GM23338 (cell line): Measurements from ENCODE around the gene NDFIP1. TPM values are rescaled to one million over a fixed set of nuclear protein-coding genes. Genes with fewer than 3 reads are reported as not detected.

Experiments
- ATAC-seq: fragments of 200-7000 bp; cut with Tn5 transposase; 3 replicates; pipeline ENCODE4 v1.9.1; 2020
- DNase-seq: peaks from one replicate; pipeline ENCODE4 v3.0.0-alpha.2; 2015; ENCODE audit warnings: low spot score
- H2AFZ ChIP-seq: fragments of 200-600 bp; sonication (generic); 2 replicates; pipeline ENCODE4 v1.8.0; 2016; ENCODE audit warnings: antibody characterized with exemption, mild to moderate bottlenecking, moderate library complexity
- H3F3A ChIP-seq: fragments of 200-600 bp; sonication (generic); replicated peaks from 2 replicates; pipeline ENCODE4 v1.8.0; 2017; ENCODE audit warnings: antibody characterized with exemption, mixed run types, low read depth
- H3K27ac ChIP-seq: fragments of 200-600 bp; sonication (generic); 2 replicates; pipeline ENCODE4 v1.6.1; 2016; ENCODE audit warnings: low read depth
- H3K27me3 ChIP-seq: fragments of 200-600 bp; sonication (generic); 2 replicates; pipeline ENCODE4 v1.8.0; 2016; ENCODE audit warnings: mild to moderate bottlenecking, mixed run types, moderate library complexity; ENCODE audit not compliant: insufficient read depth
- H3K36me3 ChIP-seq: fragments of 200-600 bp; sonication (generic); 2 replicates; pipeline ENCODE4 v1.8.0; 2016; ENCODE audit warnings: mild to moderate bottlenecking; ENCODE audit not compliant: insufficient read depth
- H3K4me1 ChIP-seq: fragments of 200-600 bp; sonication (generic); 2 replicates; pipeline ENCODE4 v1.8.0; 2016; ENCODE audit warnings: mild to moderate bottlenecking, moderate library complexity; ENCODE audit not compliant: insufficient read depth
- H3K4me2 ChIP-seq: fragments of 200-600 bp; sonication (generic); 2 replicates; pipeline ENCODE4 v1.7.1; 2017; ENCODE audit warnings: mixed run types
- H3K4me3 ChIP-seq: fragments of 200-600 bp; sonication (generic); 2 replicates; pipeline ENCODE4 v1.6.1; 2016; ENCODE audit warnings: mixed run types
- H3K79me2 ChIP-seq: fragments of 200-600 bp; sonication (generic); replicated peaks from 2 replicates; pipeline ENCODE4 v1.8.0; 2017; ENCODE audit warnings: mild to moderate bottlenecking; ENCODE audit not compliant: insufficient read depth
- H3K9me2 ChIP-seq: fragments of 200-600 bp; sonication (generic); 2 replicates; pipeline ENCODE4 v1.8.0; 2017; ENCODE audit not compliant: insufficient read depth
- H4K20me1 ChIP-seq: fragments of 200-600 bp; sonication (generic); replicated peaks from 2 replicates; pipeline ENCODE4 v1.8.0; 2017; ENCODE audit warnings: mild to moderate bottlenecking; ENCODE audit not compliant: insufficient read depth
- H3K27ac Mint-ChIP-seq: 2 replicates; pipeline ENCODE4 v1.8.0; 2020; ENCODE audit warnings: inconsistent platforms, mild to moderate bottlenecking, moderate library complexity, mixed read lengths
- H3K27me3 Mint-ChIP-seq: 3 replicates; pipeline ENCODE4 v1.8.0; 2022; ENCODE audit warnings: low read depth, mild to moderate bottlenecking, moderate library complexity, mixed read lengths, inconsistent platforms; ENCODE audit not compliant: insufficient read depth, poor library complexity
- H3K36me3 Mint-ChIP-seq: 3 replicates; pipeline ENCODE4 v1.8.0; 2021; ENCODE audit warnings: low read depth, mild to moderate bottlenecking, inconsistent platforms, moderate library complexity, mixed read lengths
- H3K4me1 Mint-ChIP-seq: 3 replicates; pipeline ENCODE4 v1.8.0; 2020; ENCODE audit warnings: mild to moderate bottlenecking, inconsistent platforms, mixed read lengths
- H3K4me3 Mint-ChIP-seq: 3 replicates; pipeline ENCODE4 v1.8.0; 2021; ENCODE audit warnings: moderate library complexity, mild to moderate bottlenecking, inconsistent platforms, mixed read lengths
- H3K9me3 Mint-ChIP-seq: 3 replicates; pipeline ENCODE4 v1.8.0; 2020; ENCODE audit warnings: moderate library complexity, mild to moderate bottlenecking, inconsistent platforms, mixed read lengths
- CREB1 ChIP-seq: fragments of 250-450 bp; sonication (Bioruptor Pico); IDR thresholded peaks from 2 replicates; pipeline ENCODE4 v1.5.0; 2020; ENCODE audit warnings: low read depth, mild to moderate bottlenecking, moderate library complexity
- EZH2 ChIP-seq: fragments of 200-600 bp; sonication (generic); IDR thresholded peaks from one replicate; pipeline ENCODE4 v1.8.0; 2017; ENCODE audit warnings: antibody characterized with exemption, mild to moderate bottlenecking, low read depth; ENCODE audit not compliant: unreplicated experiment
- EZH2phosphoT487 ChIP-seq: fragments of 200-600 bp; sonication (generic); IDR thresholded peaks from one replicate; pipeline ENCODE4 v1.8.1; 2018; ENCODE audit warnings: antibody characterized with exemption; ENCODE audit not compliant: unreplicated experiment
- JUNB ChIP-seq: IDR thresholded peaks from one replicate; pipeline ENCODE4 v1.6.1; 2016; ENCODE audit warnings: antibody characterized with exemption; ENCODE audit not compliant: unreplicated experiment
- POLR2AphosphoS5 ChIP-seq: IDR thresholded peaks from 2 replicates; pipeline ENCODE4 v1.6.1; 2016; ENCODE audit warnings: antibody characterized with exemption, low read depth
- STAT1 ChIP-seq: IDR thresholded peaks from one replicate; pipeline ENCODE4 v1.6.1; 2016; ENCODE audit warnings: antibody characterized with exemption; ENCODE audit not compliant: unreplicated experiment
- ZNF114 ChIP-seq: fragments of 250-450 bp; sonication (Bioruptor Pico); IDR thresholded peaks from 2 replicates; pipeline ENCODE4 v1.5.0; 2020; ENCODE audit warnings: mild to moderate bottlenecking, moderate library complexity
- ZNF331 ChIP-seq: fragments of 250-450 bp; sonication (Bioruptor Pico); IDR thresholded peaks from 2 replicates; pipeline ENCODE4 v1.5.0; 2020; ENCODE audit warnings: low read depth, mild to moderate bottlenecking, moderate library complexity
- polyA plus RNA-seq: library from polyadenylated mRNA; unstranded; fragments of >200 nt; fragmentation: Nextera tagmentation; extraction: Ambion mirVana; gene quantifications from 2 replicates; pipeline ENCODE4 v1.2.1, GENCODE V29; 2016
- total RNA-seq: library from RNA; depleted of rRNA; stranded (reverse); fragments of >200 nt; shearing (Covaris generic); gene quantifications from 2 replicates; pipeline ENCODE4 v1.2.3, GENCODE V29; 2014
- TF ChIP-seq, protein P1 (sequence below): fragments of 250-450 bp; sonication (Bioruptor Pico); IDR thresholded peaks from 2 replicates; pipeline ENCODE4 v1.5.0; 2020; ENCODE audit warnings: mild to moderate bottlenecking, moderate library complexity
- TF ChIP-seq, protein P2 (sequence below): IDR thresholded peaks from 2 replicates; pipeline ENCODE4 v1.6.1; 2016; ENCODE audit warnings: antibody characterized with exemption
- TF ChIP-seq, protein P3 (sequence below): IDR thresholded peaks from one replicate; pipeline ENCODE4 v1.6.1; 2018; ENCODE audit warnings: antibody characterized with exemption; ENCODE audit not compliant: unreplicated experiment
- TF ChIP-seq, protein P4 (sequence below), 2 experiments: fragments of 200-600 bp in 1 of 2; sonication (generic) in 1 of 2; conservative IDR thresholded peaks; 2 replicates each; pipeline versions ENCODE4 v1.5.1 to v1.6.1; 2016 to 2017; ENCODE audit warnings: antibody characterized with exemption in 2 of 2, low read depth in 2 of 2, mild to moderate bottlenecking in 2 of 2, moderate library complexity in 1 of 2

Gene NDFIP1
- total and polyA plus RNA-seq, 2 experiments from 2014 or later: 24.3 to 45.0 TPM

DNA sequence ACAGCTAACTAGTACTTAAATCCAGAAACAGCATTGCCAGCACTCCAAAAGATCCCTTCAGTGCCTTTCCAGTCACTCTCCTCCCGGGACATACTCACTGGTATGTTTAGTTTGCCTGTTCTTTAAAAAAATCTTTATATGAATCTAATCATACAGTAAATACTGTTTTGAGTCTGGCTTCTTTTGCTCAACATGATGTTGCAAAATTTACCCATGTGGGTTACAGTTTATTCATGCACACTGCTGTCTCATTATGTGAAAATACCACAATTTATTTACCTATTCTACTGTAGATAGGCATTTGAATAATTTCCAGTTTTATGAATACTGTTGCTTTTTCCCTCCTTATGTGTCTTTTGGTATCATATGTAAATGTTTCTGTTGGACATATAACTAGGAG is 13.5 kb downstream of the NDFIP1 start (continued):
- TF ChIP-seq, protein P1, sequence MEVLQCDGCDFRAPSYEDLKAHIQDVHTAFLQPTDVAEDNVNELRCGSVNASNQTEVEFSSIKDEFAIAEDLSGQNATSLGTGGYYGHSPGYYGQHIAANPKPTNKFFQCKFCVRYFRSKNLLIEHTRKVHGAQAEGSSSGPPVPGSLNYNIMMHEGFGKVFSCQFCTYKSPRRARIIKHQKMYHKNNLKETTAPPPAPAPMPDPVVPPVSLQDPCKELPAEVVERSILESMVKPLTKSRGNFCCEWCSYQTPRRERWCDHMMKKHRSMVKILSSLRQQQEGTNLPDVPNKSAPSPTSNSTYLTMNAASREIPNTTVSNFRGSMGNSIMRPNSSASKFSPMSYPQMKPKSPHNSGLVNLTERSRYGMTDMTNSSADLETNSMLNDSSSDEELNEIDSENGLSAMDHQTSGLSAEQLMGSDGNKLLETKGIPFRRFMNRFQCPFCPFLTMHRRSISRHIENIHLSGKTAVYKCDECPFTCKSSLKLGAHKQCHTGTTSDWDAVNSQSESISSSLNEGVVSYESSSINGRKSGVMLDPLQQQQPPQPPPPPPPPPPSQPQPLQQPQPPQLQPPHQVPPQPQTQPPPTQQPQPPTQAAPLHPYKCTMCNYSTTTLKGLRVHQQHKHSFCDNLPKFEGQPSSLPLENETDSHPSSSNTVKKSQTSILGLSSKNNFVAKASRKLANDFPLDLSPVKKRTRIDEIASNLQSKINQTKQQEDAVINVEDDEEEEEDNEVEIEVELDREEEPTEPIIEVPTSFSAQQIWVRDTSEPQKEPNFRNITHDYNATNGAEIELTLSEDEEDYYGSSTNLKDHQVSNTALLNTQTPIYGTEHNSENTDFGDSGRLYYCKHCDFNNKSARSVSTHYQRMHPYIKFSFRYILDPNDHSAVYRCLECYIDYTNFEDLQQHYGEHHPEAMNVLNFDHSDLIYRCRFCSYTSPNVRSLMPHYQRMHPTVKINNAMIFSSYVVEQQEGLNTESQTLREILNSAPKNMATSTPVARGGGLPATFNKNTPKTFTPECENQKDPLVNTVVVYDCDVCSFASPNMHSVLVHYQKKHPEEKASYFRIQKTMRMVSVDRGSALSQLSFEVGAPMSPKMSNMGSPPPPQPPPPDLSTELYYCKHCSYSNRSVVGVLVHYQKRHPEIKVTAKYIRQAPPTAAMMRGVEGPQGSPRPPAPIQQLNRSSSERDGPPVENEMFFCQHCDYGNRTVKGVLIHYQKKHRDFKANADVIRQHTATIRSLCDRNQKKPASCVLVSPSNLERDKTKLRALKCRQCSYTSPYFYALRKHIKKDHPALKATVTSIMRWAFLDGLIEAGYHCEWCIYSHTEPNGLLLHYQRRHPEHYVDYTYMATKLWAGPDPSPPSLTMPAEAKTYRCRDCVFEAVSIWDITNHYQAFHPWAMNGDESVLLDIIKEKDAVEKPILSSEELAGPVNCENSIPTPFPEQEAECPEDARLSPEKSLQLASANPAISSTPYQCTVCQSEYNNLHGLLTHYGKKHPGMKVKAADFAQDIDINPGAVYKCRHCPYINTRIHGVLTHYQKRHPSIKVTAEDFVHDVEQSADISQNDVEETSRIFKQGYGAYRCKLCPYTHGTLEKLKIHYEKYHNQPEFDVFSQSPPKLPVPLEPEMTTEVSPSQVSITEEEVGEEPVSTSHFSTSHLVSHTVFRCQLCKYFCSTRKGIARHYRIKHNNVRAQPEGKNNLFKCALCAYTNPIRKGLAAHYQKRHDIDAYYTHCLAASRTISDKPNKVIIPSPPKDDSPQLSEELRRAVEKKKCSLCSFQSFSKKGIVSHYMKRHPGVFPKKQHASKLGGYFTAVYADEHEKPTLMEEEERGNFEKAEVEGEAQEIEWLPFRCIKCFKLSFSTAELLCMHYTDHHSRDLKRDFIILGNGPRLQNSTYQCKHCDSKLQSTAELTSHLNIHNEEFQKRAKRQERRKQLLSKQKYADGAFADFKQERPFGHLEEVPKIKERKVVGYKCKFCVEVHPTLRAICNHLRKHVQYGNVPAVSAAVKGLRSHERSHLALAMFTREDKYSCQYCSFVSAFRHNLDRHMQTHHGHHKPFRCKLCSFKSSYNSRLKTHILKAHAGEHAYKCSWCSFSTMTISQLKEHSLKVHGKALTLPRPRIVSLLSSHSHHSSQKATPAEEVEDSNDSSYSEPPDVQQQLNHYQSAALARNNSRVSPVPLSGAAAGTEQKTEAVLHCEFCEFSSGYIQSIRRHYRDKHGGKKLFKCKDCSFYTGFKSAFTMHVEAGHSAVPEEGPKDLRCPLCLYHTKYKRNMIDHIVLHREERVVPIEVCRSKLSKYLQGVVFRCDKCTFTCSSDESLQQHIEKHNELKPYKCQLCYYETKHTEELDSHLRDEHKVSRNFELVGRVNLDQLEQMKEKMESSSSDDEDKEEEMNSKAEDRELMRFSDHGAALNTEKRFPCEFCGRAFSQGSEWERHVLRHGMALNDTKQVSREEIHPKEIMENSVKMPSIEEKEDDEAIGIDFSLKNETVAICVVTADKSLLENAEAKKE (CRISPR knock-in tag): no peak
- TF ChIP-seq, protein P2, sequence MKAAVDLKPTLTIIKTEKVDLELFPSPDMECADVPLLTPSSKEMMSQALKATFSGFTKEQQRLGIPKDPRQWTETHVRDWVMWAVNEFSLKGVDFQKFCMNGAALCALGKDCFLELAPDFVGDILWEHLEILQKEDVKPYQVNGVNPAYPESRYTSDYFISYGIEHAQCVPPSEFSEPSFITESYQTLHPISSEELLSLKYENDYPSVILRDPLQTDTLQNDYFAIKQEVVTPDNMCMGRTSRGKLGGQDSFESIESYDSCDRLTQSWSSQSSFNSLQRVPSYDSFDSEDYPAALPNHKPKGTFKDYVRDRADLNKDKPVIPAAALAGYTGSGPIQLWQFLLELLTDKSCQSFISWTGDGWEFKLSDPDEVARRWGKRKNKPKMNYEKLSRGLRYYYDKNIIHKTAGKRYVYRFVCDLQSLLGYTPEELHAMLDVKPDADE: no peak

DNA sequence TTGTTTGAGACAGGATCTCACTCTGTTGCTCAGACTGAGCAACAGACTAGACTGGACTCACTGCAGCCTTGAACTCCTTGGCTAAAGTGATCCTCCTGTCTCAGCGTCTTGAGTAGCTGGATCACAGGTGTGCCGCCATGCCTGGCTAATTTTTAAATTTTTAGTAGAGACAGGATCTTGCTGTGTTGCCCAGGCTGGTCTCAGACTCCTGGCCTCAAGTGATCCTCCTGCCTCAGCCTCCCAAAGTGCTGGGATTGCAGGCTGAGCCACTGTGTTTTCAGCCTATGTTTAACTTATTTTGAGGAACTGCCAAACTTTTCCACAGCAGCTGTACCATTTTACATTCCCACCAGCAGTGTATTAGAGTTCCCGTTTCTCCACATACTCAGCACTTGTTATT is 16.8 kb downstream of the NDFIP1 start:
- no peak overlapping the region for H3K4me3 ChIP-seq
- H3K4me3 Mint-ChIP-seq: no peak overlapping the region
- peaks cover 16% of the 10 kb centered on the region for H3K4me1 ChIP-seq
- peaks cover 5% of the 10 kb centered on the region; the same call in 1 of the 2 replicates for H4K20me1 ChIP-seq
- H3K36me3 ChIP-seq: no peaks in the 10 kb centered on the region
- ATAC-seq (no peak), DNase-seq (no peak)
- peaks cover 22% of the 10 kb centered on the region; the same call in 2 of the 3 replicates for H3K36me3 Mint-ChIP-seq
- H3K27me3 Mint-ChIP-seq: no peaks in the 10 kb centered on the region
- no peak overlapping the region for H3K4me2 ChIP-seq
- no peaks in the 10 kb centered on the region for H3F3A ChIP-seq
- no peak overlapping the region for H3K27ac Mint-ChIP-seq
- no peaks in the 10 kb centered on the region for H3K9me2 ChIP-seq
- H3K4me1 Mint-ChIP-seq: peaks cover 15% of the 10 kb centered on the region
- no peaks in the 10 kb centered on the region for H3K27me3 ChIP-seq
- no peak overlapping the region for H3K27ac ChIP-seq
- no peak overlapping the region for H2AFZ ChIP-seq
- peaks cover 9% of the 10 kb centered on the region; the same call in 2 of the 3 replicates for H3K9me3 Mint-ChIP-seq
- peaks cover 95% of the 10 kb centered on the region for H3K79me2 ChIP-seq
- TF ChIP-seq, protein P3, sequence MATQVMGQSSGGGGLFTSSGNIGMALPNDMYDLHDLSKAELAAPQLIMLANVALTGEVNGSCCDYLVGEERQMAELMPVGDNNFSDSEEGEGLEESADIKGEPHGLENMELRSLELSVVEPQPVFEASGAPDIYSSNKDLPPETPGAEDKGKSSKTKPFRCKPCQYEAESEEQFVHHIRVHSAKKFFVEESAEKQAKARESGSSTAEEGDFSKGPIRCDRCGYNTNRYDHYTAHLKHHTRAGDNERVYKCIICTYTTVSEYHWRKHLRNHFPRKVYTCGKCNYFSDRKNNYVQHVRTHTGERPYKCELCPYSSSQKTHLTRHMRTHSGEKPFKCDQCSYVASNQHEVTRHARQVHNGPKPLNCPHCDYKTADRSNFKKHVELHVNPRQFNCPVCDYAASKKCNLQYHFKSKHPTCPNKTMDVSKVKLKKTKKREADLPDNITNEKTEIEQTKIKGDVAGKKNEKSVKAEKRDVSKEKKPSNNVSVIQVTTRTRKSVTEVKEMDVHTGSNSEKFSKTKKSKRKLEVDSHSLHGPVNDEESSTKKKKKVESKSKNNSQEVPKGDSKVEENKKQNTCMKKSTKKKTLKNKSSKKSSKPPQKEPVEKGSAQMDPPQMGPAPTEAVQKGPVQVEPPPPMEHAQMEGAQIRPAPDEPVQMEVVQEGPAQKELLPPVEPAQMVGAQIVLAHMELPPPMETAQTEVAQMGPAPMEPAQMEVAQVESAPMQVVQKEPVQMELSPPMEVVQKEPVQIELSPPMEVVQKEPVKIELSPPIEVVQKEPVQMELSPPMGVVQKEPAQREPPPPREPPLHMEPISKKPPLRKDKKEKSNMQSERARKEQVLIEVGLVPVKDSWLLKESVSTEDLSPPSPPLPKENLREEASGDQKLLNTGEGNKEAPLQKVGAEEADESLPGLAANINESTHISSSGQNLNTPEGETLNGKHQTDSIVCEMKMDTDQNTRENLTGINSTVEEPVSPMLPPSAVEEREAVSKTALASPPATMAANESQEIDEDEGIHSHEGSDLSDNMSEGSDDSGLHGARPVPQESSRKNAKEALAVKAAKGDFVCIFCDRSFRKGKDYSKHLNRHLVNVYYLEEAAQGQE: no peak
- TF ChIP-seq EZH2 (no peak), EZH2phosphoT487 (no peak), JUNB (no peak), ZNF114 (CRISPR knock-in tag) (no peak), STAT1 (no peak), POLR2AphosphoS5 (no peak), ZNF331 (CRISPR knock-in tag) (no peak), CREB1 (CRISPR knock-in tag) (no peak)
- TF ChIP-seq, protein P2: no peak
- TF ChIP-seq, protein P4, sequence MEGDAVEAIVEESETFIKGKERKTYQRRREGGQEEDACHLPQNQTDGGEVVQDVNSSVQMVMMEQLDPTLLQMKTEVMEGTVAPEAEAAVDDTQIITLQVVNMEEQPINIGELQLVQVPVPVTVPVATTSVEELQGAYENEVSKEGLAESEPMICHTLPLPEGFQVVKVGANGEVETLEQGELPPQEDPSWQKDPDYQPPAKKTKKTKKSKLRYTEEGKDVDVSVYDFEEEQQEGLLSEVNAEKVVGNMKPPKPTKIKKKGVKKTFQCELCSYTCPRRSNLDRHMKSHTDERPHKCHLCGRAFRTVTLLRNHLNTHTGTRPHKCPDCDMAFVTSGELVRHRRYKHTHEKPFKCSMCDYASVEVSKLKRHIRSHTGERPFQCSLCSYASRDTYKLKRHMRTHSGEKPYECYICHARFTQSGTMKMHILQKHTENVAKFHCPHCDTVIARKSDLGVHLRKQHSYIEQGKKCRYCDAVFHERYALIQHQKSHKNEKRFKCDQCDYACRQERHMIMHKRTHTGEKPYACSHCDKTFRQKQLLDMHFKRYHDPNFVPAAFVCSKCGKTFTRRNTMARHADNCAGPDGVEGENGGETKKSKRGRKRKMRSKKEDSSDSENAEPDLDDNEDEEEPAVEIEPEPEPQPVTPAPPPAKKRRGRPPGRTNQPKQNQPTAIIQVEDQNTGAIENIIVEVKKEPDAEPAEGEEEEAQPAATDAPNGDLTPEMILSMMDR (conservative IDR thresholded peaks at IDR 0.05; ENCODE audit: low read depth in 2 of 2): no peak
